Right lobe of liver (tissue), 6 donors: Measurements from ENCODE around the gene NMBR. TPM values are rescaled to one million over a fixed set of nuclear protein-coding genes. Genes with fewer than 3 reads are reported as not detected.
"Not testable (repeated sequence)": the region's sequence is repeated elsewhere in the genome, so short reads cannot be mapped to it uniquely, and the experiment has no call there.

Experiments
- ATAC-seq, 4 donors: fragments of 200-7000 bp; cut with Tn5 transposase; one replicate each; pipeline ENCODE4 v1.9.1; 2020; ENCODE audit warnings: mild to moderate bottlenecking in 4 of 4, moderate library complexity in 4 of 4
- DNase-seq, 3 donors: peaks; one replicate each; pipeline ENCODE4 v3.0.0-alpha.2; 2020
- H3K27ac ChIP-seq, 3 donors: fragments of 200-600 bp; one replicate each; pipeline ENCODE4 v1.8.0; 2022
- H3K27me3 ChIP-seq, 2 donors: fragments of 200-600 bp; one replicate each; pipeline ENCODE4 v1.8.0; 2022
- H3K36me3 ChIP-seq, 4 donors: fragments of 200-600 bp; sonication (generic) in 1 of 4; one replicate each; pipeline versions ENCODE4 v1.5.1 to v1.8.0; 2017 to 2022; ENCODE audit warnings: control low read depth in 1 of 4
- H3K4me1 ChIP-seq, 4 donors: fragments of 200-600 bp; sonication (generic) in 1 of 4; one replicate each; pipeline versions ENCODE4 v1.5.1 to v1.8.0; 2017 to 2022; ENCODE audit warnings: control low read depth in 1 of 4
- H3K4me3 ChIP-seq, 3 donors: fragments of 200-600 bp; one replicate each; pipeline ENCODE4 v1.8.0; 2022
- H3K9me3 ChIP-seq, 4 donors: fragments of 200-600 bp; sonication (generic) in 1 of 4; one replicate each; pipeline versions ENCODE4 v1.5.1 to v1.8.0; 2017 to 2022; ENCODE audit warnings: control low read depth in 1 of 4
- CTCF ChIP-seq, 4 donors: fragments of 200-600 bp in 3 of 4; fragments of 450-650 bp in 1 of 4; IDR thresholded peaks; one replicate each; pipeline versions ENCODE4 v1.5.1 to v1.8.0; 2016 to 2022; ENCODE audit warnings: antibody characterized with exemption in 4 of 4, mild to moderate bottlenecking in 2 of 4
- POLR2A ChIP-seq: fragments of 450-650 bp; IDR thresholded peaks from one replicate; pipeline ENCODE4 v1.6.1; 2017; ENCODE audit warnings: antibody characterized with exemption, mild to moderate bottlenecking
- WGBS: methylation state at CpG from one replicate; pipeline ENCODE4 v1.1.6; 2018; ENCODE audit warnings: low coverage, low lambda C conversion rate; ENCODE audit not compliant: insufficient coverage; ENCODE audit errors: missing lambda C conversion rate; 5-methylcytosine and 5-hydroxymethylcytosine counted together
- intact Hi-C, 2 donors: fragments of 100-400 bp; cut with DNase I; formaldehyde crosslinking; loops; one replicate each; pipeline versions ENCODE4 v1.11.2 to v1.14.1; 2022
- total RNA-seq, 6 experiments: library from RNA; depleted of rRNA in 2 of 6; stranded (reverse); fragments of >200 nt in 2 of 6; fragmentation: NEBNext Ultra II Directional in 3 of 6; extraction: Animal tissue kit (Norgen Biotek cat#: 25700) in 3 of 6; gene quantifications; one replicate each; pipeline versions ENCODE4 v1.1.0 to v1.2.4, GENCODE V29; 2016 to 2023
- donor health status: DM: no; HTN: yes; CAD: no.
- donor health status: DM: no; HTN: no; CAD: no.
- donor health status: DM: no; HTN: no; CAD: no.
- donor health status: DM: no; HTN: yes; CAD: no.
- donor health status: DM: no; HTN: yes; CAD: no.

Gene NMBR
- total RNA-seq, 6 experiments from 2014 or later = not detected

- DNase-seq (no peak), ATAC-seq (no peak)
- intact Hi-C loops = no loop called here
- no peaks in the 10 kb centered on the region for H3K9me3 ChIP-seq
- no peaks in the 10 kb centered on the region for H3K36me3 ChIP-seq
- H3K4me3 ChIP-seq = no peak overlapping the region
- no peak overlapping the region for H3K27ac ChIP-seq
- no peaks in the 10 kb centered on the region for H3K27me3 ChIP-seq
- no peaks in the 10 kb centered on the region for H3K4me1 ChIP-seq
- TF ChIP-seq POLR2A = no peak
- WGBS = 71% methylated on average over 1 of the region's 1 CpG
Measured at GRCh38 chr6:142154336-142154735, 7.4 kb upstream of the NMBR start.

- TF ChIP-seq POLR2A (no peak), CTCF (IDR thresholded peaks at IDR 0.05) (no peak)
- H3K27ac ChIP-seq = no peak overlapping the region
- no peaks in the 10 kb centered on the region for H3K9me3 ChIP-seq
- H3K4me3 ChIP-seq = no peak overlapping the region
- intact Hi-C loops = no loop called here
- no peak for ATAC-seq
- H3K4me1 ChIP-seq = peaks cover 0 to 4% (median 0%) of the 10 kb centered on the region in 4 donors
- no peak for DNase-seq
- no peaks in the 10 kb centered on the region for H3K27me3 ChIP-seq
- H3K36me3 ChIP-seq = no peaks in the 10 kb centered on the region
- WGBS = 69% methylated on average over 2 of the region's 2 CpGs
Measured at GRCh38 chr6:142153196-142153595, 6.3 kb upstream of the NMBR start.

- Histone ChIP-seq H3K4me3 (no peak overlapping the region), H3K4me1 (peaks cover 0 to 9% (median 0%) of the 10 kb centered on the region in 4 donors), H3K36me3 (no peaks in the 10 kb centered on the region), H3K9me3 (no peaks in the 10 kb centered on the region), H3K27me3 (no peaks in the 10 kb centered on the region), H3K27ac (no peak overlapping the region)
- ATAC-seq = no peak
- TF ChIP-seq CTCF (IDR thresholded peaks at IDR 0.05) (no peak), POLR2A (no peak)
- intact Hi-C loops = no loop called here
- DNase-seq = no peak
Measured at GRCh38 chr6:142152746-142153145, 5.8 kb upstream of the NMBR start.

- H3K27ac ChIP-seq, H3K4me3 ChIP-seq, H3K4me1 ChIP-seq, H3K36me3 ChIP-seq, DNase-seq, intact Hi-C loops, H3K27me3 ChIP-seq, ATAC-seq, H3K9me3 ChIP-seq: not testable (repeated sequence)
- 79% methylated on average over 12 of the region's 13 CpGs for WGBS
Measured at GRCh38 chr6:142141531-142141930, 5.4 kb downstream of the NMBR start.

DNA sequence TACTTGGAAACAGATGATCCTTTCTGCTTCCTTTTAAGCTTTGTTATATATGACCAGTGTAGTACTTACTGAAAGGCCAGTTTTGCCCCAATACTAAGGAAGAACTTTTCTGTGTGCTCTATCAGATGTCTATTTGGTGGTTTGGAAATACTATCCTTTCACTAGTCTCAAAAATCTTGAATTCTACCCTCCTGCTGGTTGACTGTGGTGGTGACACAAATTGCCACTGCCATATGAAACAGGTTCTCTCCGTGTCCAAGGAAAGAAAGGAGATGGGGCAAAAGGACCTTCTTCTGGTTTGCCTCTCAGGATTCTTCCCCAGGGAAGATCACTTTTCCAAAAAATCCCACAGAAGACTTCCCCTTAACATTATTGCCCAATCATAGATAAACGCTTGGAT, 8.0 kb downstream of the NMBR start:
- Histone ChIP-seq H3K27me3 (no peaks in the 10 kb centered on the region), H3K27ac (no peak overlapping the region), H3K4me1 (no peaks in the 10 kb centered on the region), H3K9me3 (no peaks in the 10 kb centered on the region), H3K4me3 (no peak overlapping the region), H3K36me3 (no peaks in the 10 kb centered on the region)
- no peak for ATAC-seq
- 50% methylated on average over 2 of the region's 2 CpGs for WGBS
- TF ChIP-seq POLR2A (no peak), CTCF (IDR thresholded peaks at IDR 0.05) (no peak)
- DNase-seq = no peak
- intact Hi-C loops = no loop called here

DNA sequence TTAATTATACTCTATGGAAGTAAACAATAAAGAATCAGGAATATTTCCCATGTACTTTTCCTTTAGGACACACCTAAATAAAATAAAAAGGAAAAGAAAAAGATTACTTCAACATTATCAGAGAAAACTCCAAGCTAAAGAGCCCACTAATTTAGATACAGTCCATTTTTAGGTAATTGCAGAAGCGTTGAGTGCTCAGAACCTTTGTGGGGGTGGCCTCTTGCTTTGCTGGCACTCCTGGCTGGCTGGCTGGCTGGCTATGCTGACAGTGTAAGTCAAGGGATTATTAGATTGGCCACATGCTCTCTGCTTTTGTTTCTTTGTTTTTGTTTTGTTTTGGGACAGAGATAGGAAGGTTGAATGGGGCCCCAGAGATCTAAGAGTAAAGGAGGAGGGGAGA, 14.3 kb downstream of the NMBR start, which contains the start of gene GJE1:
GJE1 (plus strand) TSS at position 301 of the 400 bp plus-strand sequence. CDS start 234 bp downstream, outside the sequence.
- no peaks in the 10 kb centered on the region for H3K9me3 ChIP-seq
- no peak within 1 kb of the TSS for H3K27ac ChIP-seq
- 56% methylated on average over 1 of the region's 1 CpG for WGBS
- intact Hi-C loops = no loop called here
- ATAC-seq (no peak), DNase-seq (no peak)
- no peaks in the 10 kb centered on the region for H3K27me3 ChIP-seq
- H3K36me3 ChIP-seq = no peaks in the 10 kb centered on the region
- no peak for TF ChIP-seq POLR2A
- TF ChIP-seq CTCF (IDR thresholded peaks at IDR 0.05) = no peak
- H3K4me1 ChIP-seq = no peaks in the 10 kb centered on the region
- H3K4me3 ChIP-seq = no peak within 1 kb of the TSS
